Natural killer cell (primary cell): ENCODE measurements around the gene HAPSTR1. TPM values are rescaled to one million over a fixed set of nuclear protein-coding genes. Genes with fewer than 3 reads are reported as not detected.
"Not testable (repeated sequence)": the region's sequence is repeated elsewhere in the genome, so short reads cannot be mapped to it uniquely, and the experiment has no call there.

Source experiments
- ATAC-seq, 3 donors: fragments of 150-1000 bp in 2 of 3; fragments of 200-7000 bp in 1 of 3; cut with Tn5 transposase; 1 replicate in 1 of 3; 2 replicates in 2 of 3; pipeline ENCODE4 v1.10.0; 2021; ENCODE audit warnings: mild to moderate bottlenecking in 2 of 3, moderate library complexity in 2 of 3
- DNase-seq, 2 donors: peaks; one replicate each; pipeline versions ENCODE4 v3.0.0 to v3.0.0-alpha.2; 2013 to 2021; ENCODE audit warnings: mixed read lengths in 1 of 2
- H3K27ac ChIP-seq: one replicate; pipeline ENCODE4 v1.5.1; 2013; ENCODE audit warnings: mild to moderate bottlenecking, low read length
- H3K27me3 ChIP-seq: one replicate; pipeline ENCODE4 v1.6.1; 2013; ENCODE audit warnings: low read length; ENCODE audit not compliant: control insufficient read depth, insufficient read depth
- H3K36me3 ChIP-seq: one replicate; pipeline ENCODE4 v1.6.1; 2013; ENCODE audit warnings: low read length; ENCODE audit not compliant: control insufficient read depth, insufficient read depth
- H3K4me1 ChIP-seq: one replicate; pipeline ENCODE4 v1.6.1; 2013; ENCODE audit warnings: low read length; ENCODE audit not compliant: control insufficient read depth, insufficient read depth
- H3K4me3 ChIP-seq: one replicate; pipeline ENCODE4 v1.5.1; 2013; ENCODE audit warnings: low read length
- H3K9me3 ChIP-seq: one replicate; pipeline ENCODE4 v1.6.1; 2013; ENCODE audit warnings: low read length; ENCODE audit not compliant: control insufficient read depth, insufficient read depth
- H3K27ac Mint-ChIP-seq, 2 donors: one replicate each; pipeline ENCODE4 v1.8.0; 2022; ENCODE audit warnings: mild to moderate bottlenecking in 2 of 2, mixed read lengths in 2 of 2, moderate library complexity in 1 of 2
- H3K27me3 Mint-ChIP-seq, 2 donors: one replicate each; pipeline ENCODE4 v1.8.0; 2022; ENCODE audit warnings: low read depth in 2 of 2, mixed read lengths in 2 of 2
- H3K36me3 Mint-ChIP-seq: one replicate; pipeline ENCODE4 v1.8.0; 2022; ENCODE audit warnings: mixed read lengths
- H3K4me1 Mint-ChIP-seq, 2 donors: one replicate each; pipeline ENCODE4 v1.8.0; 2022; ENCODE audit warnings: mixed read lengths in 2 of 2
- H3K4me3 Mint-ChIP-seq: one replicate; pipeline ENCODE4 v1.8.0; 2022; ENCODE audit warnings: mild to moderate bottlenecking, moderate library complexity, mixed read lengths
- H3K9me3 Mint-ChIP-seq, 2 donors: one replicate each; pipeline ENCODE4 v1.8.0; 2022; ENCODE audit warnings: mixed read lengths in 2 of 2
- CTCF ChIP-seq: fragments of 200-600 bp; IDR thresholded peaks from one replicate; pipeline ENCODE4 v1.8.0; 2022; ENCODE audit warnings: antibody characterized with exemption
- WGBS: methylation state at CpG from one replicate; pipeline ENCODE4 v1.1.7; 2013; ENCODE audit warnings: missing lambda C conversion rate; ENCODE audit not compliant: insufficient coverage; 5-methylcytosine and 5-hydroxymethylcytosine counted together
- intact Hi-C: fragments of 100-400 bp; cut with micrococcal nuclease; formaldehyde crosslinking; loops from one replicate; pipeline ENCODE4 v1.14.2; 2022
- total RNA-seq, 4 donors: library from RNA; stranded (reverse); fragments of 120-200 nt in 1 of 4; gene quantifications; one replicate each; pipeline versions ENCODE4 v1.2.3 to v1.2.4, GENCODE V29; 2013 to 2022

The HAPSTR1 gene
- total RNA-seq = 100 to 1,000 TPM; 135 to 145 (median 138) TPM
- 121 TPM for total RNA-seq (2013)

GRCh38 chr16:9090960-9091866 is at the start of gene HAPSTR1:
TSS of gene HAPSTR1 (plus strand) at chr16:9091644. CDS start at chr16:9092045, 401 bp downstream.
- peak; percentile 94 to 100 for DNase-seq
- Mint-ChIP-seq H3K4me3 (peak within 1 kb of the TSS; percentile 100), H3K4me1 (peaks cover 49 to 53% of the 10 kb centered on the region in 2 donors), H3K36me3 (peaks cover 6% of the 10 kb centered on the region), H3K27ac (peak within 1 kb of the TSS; percentile 95 to 99), H3K27me3 (no peaks in the 10 kb centered on the region), H3K9me3 (no peaks in the 10 kb centered on the region)
- Histone ChIP-seq H3K27ac (peak within 1 kb of the TSS; percentile 92), H3K4me1 (peaks cover 20% of the 10 kb centered on the region), H3K36me3 (peaks cover 16% of the 10 kb centered on the region), H3K4me3 (peak within 1 kb of the TSS; percentile 89), H3K27me3 (no peaks in the 10 kb centered on the region), H3K9me3 (no peaks in the 10 kb centered on the region)
- peak; percentile 84 to 96 (median 86) for ATAC-seq
- TF ChIP-seq CTCF = no peak
- under 1% methylated on average over 76 of the region's 79 CpGs for WGBS
- intact Hi-C loops = loop anchor here (1.0 to 5.0 kb wide), 3 partner anchors 36 to 129 kb away; partner anchors contain the start of gene USP7

- 96% methylated on average over 4 of the region's 5 CpGs for WGBS
- H3K9me3 Mint-ChIP-seq = peaks cover 0 to 5% of the 10 kb centered on the region in 2 donors
- DNase-seq (no peak), ATAC-seq (no peak)
- Histone ChIP-seq H3K27me3 (no peaks in the 10 kb centered on the region), H3K27ac (no peak overlapping the region), H3K36me3 (no peaks in the 10 kb centered on the region), H3K4me3 (no peak overlapping the region), H3K9me3 (peaks cover 4% of the 10 kb centered on the region), H3K4me1 (no peaks in the 10 kb centered on the region)
- TF ChIP-seq CTCF = no peak
- intact Hi-C loops = no loop called here
- no peak overlapping the region for H3K4me3 Mint-ChIP-seq
- no peaks in the 10 kb centered on the region for H3K27me3 Mint-ChIP-seq
- no peaks in the 10 kb centered on the region for H3K36me3 Mint-ChIP-seq
- H3K4me1 Mint-ChIP-seq = peaks cover 0 to 6% of the 10 kb centered on the region in 2 donors
- no peak overlapping the region for H3K27ac Mint-ChIP-seq
Measured at GRCh38 chr16:9042533-9042932, 48.9 kb upstream of the HAPSTR1 start.

DNA sequence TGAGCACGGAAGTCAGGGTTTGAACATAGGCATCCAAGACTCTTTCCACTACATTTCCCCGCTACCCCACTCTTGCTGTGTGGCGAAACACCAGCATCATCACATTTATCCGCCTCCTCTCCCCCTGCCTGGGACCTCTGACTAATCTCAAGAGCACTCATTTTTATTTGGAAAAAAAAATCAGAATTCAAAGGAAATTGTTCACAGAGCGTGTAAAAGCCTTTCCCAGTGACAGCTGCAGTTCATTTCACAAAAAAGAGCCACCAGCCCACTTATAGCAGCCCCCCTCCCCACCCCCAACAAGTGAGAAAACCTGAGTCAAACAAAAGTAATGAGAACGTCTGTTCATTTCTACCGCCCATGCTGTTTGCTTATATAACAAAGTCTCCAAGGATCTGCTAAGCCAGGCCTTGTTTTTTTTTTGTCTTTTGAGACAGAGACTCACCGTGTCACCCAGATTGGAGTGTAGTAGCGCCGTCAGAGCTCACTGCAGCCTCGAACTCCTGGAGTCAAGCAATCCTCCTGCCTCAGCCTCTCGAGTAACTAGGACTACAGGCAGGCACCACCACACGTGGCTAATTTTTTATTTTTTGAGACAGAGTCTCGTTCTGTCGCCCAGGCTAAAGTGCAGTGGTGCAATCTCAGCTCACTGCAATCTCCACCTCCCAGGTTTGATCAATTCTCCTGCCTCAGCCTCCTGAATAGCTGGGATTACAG is 48.3 kb upstream of the HAPSTR1 start:
- Histone ChIP-seq H3K9me3 (peaks cover 4% of the 10 kb centered on the region), H3K4me1 (no peaks in the 10 kb centered on the region), H3K27me3 (no peaks in the 10 kb centered on the region), H3K4me3 (no peak overlapping the region), H3K27ac (no peak overlapping the region), H3K36me3 (no peaks in the 10 kb centered on the region)
- H3K36me3 Mint-ChIP-seq = no peaks in the 10 kb centered on the region
- DNase-seq (no peak), ATAC-seq (no peak)
- TF ChIP-seq CTCF = no peak
- 88% methylated on average over 15 of the region's 15 CpGs for WGBS
- peaks cover 0 to 5% of the 10 kb centered on the region in 2 donors for H3K9me3 Mint-ChIP-seq
- no peak overlapping the region for H3K4me3 Mint-ChIP-seq
- intact Hi-C loops = no loop called here
- H3K4me1 Mint-ChIP-seq = peaks cover 0 to 11% of the 10 kb centered on the region in 2 donors
- no peaks in the 10 kb centered on the region for H3K27me3 Mint-ChIP-seq
- no peak overlapping the region for H3K27ac Mint-ChIP-seq

DNA sequence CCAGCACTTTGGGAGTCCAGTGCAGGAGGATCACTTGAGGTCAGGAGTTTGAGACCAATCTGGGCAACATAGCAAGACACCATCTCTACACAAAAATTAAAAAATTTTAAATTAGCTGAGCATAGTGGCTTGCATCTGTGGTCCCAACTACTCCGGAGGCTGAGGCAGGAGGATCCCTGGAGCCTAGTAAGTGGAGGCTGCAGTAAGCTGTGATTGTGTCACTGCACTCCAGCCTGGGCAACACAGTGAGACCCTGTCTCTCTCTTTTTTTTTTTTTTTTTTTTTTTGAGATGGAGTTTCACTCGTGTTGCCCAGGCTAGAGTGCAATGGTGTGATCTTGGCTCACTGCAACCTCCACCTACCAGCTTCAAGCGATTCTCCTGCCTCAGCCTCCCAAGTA is 45.9 kb upstream of the HAPSTR1 start:
- H3K9me3 ChIP-seq, ATAC-seq, H3K27ac Mint-ChIP-seq, H3K4me3 Mint-ChIP-seq, H3K36me3 Mint-ChIP-seq, DNase-seq, H3K27me3 Mint-ChIP-seq, H3K27me3 ChIP-seq, H3K27ac ChIP-seq, H3K4me1 Mint-ChIP-seq, intact Hi-C loops, H3K4me3 ChIP-seq, H3K4me1 ChIP-seq, H3K36me3 ChIP-seq, H3K9me3 Mint-ChIP-seq: not testable (repeated sequence)
- WGBS = 94% methylated on average over 2 of the region's 3 CpGs
